SU-DHL-6 (cell line): ENCODE results near the gene TMEM175.

Experiments
- H2AFZ ChIP-seq: fragments of 200-600 bp; sonication (generic); 2 replicates; pipeline ENCODE4 v1.6.1; 2014; ENCODE audit warnings: low read depth, mild to moderate bottlenecking, moderate library complexity, mixed read lengths, antibody characterized with exemption, low read length; ENCODE audit not compliant: severe bottlenecking
- H3F3A ChIP-seq: fragments of 200-600 bp; shearing (Covaris generic); 2 replicates; pipeline ENCODE4 v1.6.0; 2016; ENCODE audit warnings: antibody characterized with exemption, mild to moderate bottlenecking; ENCODE audit not compliant: insufficient read depth
- H3K27ac ChIP-seq: fragments of 200-600 bp; sonication (generic); 2 replicates; pipeline ENCODE4 v1.5.1; 2016; ENCODE audit warnings: low read depth, mild to moderate bottlenecking, low read length, moderate library complexity, mixed read lengths
- H3K27me3 ChIP-seq: fragments of 200-600 bp; sonication (generic), shearing (Covaris generic); 2 replicates; pipeline ENCODE4 v1.6.0; 2014; ENCODE audit warnings: mild to moderate bottlenecking, low read length
- H3K36me3 ChIP-seq: fragments of 200-600 bp; sonication (generic); 2 replicates; pipeline ENCODE4 v1.6.1; 2014; ENCODE audit warnings: mild to moderate bottlenecking, low read length, mixed read lengths
- H3K4me2 ChIP-seq: fragments of 300-600, 200-600 bp; shearing (Covaris generic), sonication (generic); 2 replicates; pipeline ENCODE4 v1.6.0; 2014; ENCODE audit warnings: low read length, low read depth, mild to moderate bottlenecking; ENCODE audit not compliant: poor library complexity, severe bottlenecking
- H3K4me3 ChIP-seq: fragments of 200-600 bp; sonication (generic); 2 replicates; pipeline ENCODE4 v1.5.1; 2014; ENCODE audit warnings: antibody characterized with exemption, low read length, mild to moderate bottlenecking, mixed read lengths; ENCODE audit not compliant: insufficient read depth, poor library complexity, severe bottlenecking
- H3K79me2 ChIP-seq: fragments of 200-600 bp; sonication (generic); 2 replicates; pipeline ENCODE4 v1.6.1; 2014; ENCODE audit warnings: mild to moderate bottlenecking, low read length, moderate library complexity; ENCODE audit not compliant: insufficient read depth
- H3K9ac ChIP-seq: fragments of 200-600 bp; sonication (generic); 2 replicates; pipeline ENCODE4 v1.7.0; 2014; ENCODE audit warnings: mild to moderate bottlenecking, low read length
- H3K9me2 ChIP-seq: fragments of 200-600 bp; sonication (generic); replicated peaks from 2 replicates; pipeline ENCODE4 v1.6.1; 2014; ENCODE audit warnings: low read length; ENCODE audit not compliant: insufficient read depth
- H3K9me3 ChIP-seq: fragments of 200-600 bp; sonication (generic); 2 replicates; pipeline ENCODE4 v1.6.1; 2014; ENCODE audit warnings: low read length, mixed read lengths; ENCODE audit not compliant: insufficient read depth
- H4K20me1 ChIP-seq: fragments of 200-600 bp; sonication (generic); 2 replicates; pipeline ENCODE4 v1.6.1; 2014; ENCODE audit warnings: low read depth, mild to moderate bottlenecking, antibody characterized with exemption, low read length, moderate library complexity, mixed read lengths
- CTCF ChIP-seq: fragments of 200-600 bp; sonication (generic); IDR thresholded peaks from one replicate; pipeline ENCODE4 v1.5.1; 2017; ENCODE audit warnings: antibody characterized with exemption, mild to moderate bottlenecking, low read length, moderate library complexity; ENCODE audit not compliant: insufficient read depth, poor library complexity, severe bottlenecking
- EZH2phosphoT487 ChIP-seq: fragments of 200-600 bp; sonication (generic), shearing (Covaris generic); conservative IDR thresholded peaks from 2 replicates; pipeline ENCODE4 v1.6.1; 2018; ENCODE audit warnings: mild to moderate bottlenecking, antibody characterized with exemption, low read length, moderate library complexity, mixed read lengths

TMEM175 gene

GRCh38 chr4:986879-987623 lies 54.8 kb downstream of the TMEM175 start, which contains the start of gene IDUA:
Gene IDUA (plus strand): TSS chr4:987044. CDS start chr4:987085, 41 bp downstream.
- TF ChIP-seq EZH2phosphoT487 = no peak
- TF ChIP-seq CTCF = peak; percentile 82
- peak within 1 kb of the TSS; percentile 48 for H3K27ac ChIP-seq
- peak within 1 kb of the TSS; percentile 84 for H2AFZ ChIP-seq
- H3K27me3 ChIP-seq = no peaks in the 10 kb centered on the region
- no peaks in the 10 kb centered on the region for H4K20me1 ChIP-seq
- H3K9me3 ChIP-seq = no peaks in the 10 kb centered on the region
- no peaks in the 10 kb centered on the region for H3K79me2 ChIP-seq
- H3K4me3 ChIP-seq = peak within 1 kb of the TSS; percentile 60
- no peaks in the 10 kb centered on the region for H3K9me2 ChIP-seq
- H3K36me3 ChIP-seq = no peaks in the 10 kb centered on the region
- peak within 1 kb of the TSS; percentile 74 for H3K9ac ChIP-seq
- H3K4me2 ChIP-seq = peak within 1 kb of the TSS; percentile 98
- H3F3A ChIP-seq = peaks cover 5% of the 10 kb centered on the region; the same call in 1 of the 2 replicates

DNA sequence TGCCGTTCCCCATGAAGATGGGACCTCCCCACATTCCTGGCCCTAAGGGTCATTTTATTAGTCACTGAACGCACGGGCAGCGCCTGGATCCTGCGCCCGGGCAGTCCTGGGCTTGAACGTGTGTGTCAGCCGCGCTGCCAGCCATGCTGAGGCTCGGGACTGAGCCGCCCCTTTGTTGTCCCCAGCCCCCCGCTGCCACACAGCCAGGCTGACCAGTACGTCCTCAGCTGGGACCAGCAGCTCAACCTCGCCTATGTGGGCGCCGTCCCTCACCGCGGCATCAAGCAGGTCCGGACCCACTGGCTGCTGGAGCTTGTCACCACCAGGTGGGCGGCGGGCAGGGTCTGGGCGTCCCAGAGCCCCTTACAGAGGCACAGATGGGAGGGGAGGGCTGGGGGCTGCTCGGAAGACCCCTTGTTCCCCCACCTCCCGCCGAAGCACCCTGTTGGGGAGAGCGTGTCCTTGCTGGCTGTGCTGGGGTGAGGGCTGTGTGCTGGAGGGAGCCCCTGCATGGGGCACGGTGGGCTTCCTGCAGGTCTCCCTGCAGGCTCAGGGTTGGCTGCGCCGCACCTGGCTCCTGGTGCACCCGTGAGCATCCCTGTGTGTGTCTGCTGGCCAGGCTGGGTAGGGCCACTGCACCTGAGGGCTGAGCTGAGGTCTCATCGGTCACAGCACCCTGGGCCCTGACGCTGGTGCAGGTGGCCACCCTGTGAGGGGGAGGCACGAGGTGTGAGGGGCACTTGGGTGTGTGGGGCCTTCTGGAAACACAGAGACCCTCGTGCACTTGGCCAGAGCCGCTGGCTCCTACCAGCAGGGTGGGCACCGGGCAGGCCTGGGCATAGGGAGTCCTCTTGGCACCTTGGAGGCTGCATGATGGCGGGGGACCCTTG lies 55.6 kb downstream of the TMEM175 start:
- no peak overlapping the region for H3K27ac ChIP-seq
- H3K27me3 ChIP-seq = no peaks in the 10 kb centered on the region
- peak overlapping the region; percentile 98 for H3K4me2 ChIP-seq
- TF ChIP-seq EZH2phosphoT487 (no peak), CTCF (no peak)
- no peaks in the 10 kb centered on the region for H3K79me2 ChIP-seq
- H3F3A ChIP-seq = peaks cover 5% of the 10 kb centered on the region; the same call in 1 of the 2 replicates
- no peaks in the 10 kb centered on the region for H4K20me1 ChIP-seq
- no peaks in the 10 kb centered on the region for H3K9me3 ChIP-seq
- H3K9me2 ChIP-seq = no peaks in the 10 kb centered on the region
- H2AFZ ChIP-seq = no peak overlapping the region
- H3K36me3 ChIP-seq = no peaks in the 10 kb centered on the region
- peak overlapping the region; percentile 60 for H3K4me3 ChIP-seq
- H3K9ac ChIP-seq = peak overlapping the region; percentile 74

GRCh38 chr4:988726-989721 lies 56.8 kb downstream of the TMEM175 start:
- H2AFZ ChIP-seq = no peak overlapping the region
- H3F3A ChIP-seq = peaks cover 5% of the 10 kb centered on the region; the same call in 1 of the 2 replicates
- TF ChIP-seq EZH2phosphoT487 (no peak), CTCF (no peak)

More at GRCh38 chr4:988726-989721, 56.8 kb downstream of the TMEM175 start:
- Histone ChIP-seq H3K79me2 (no peaks in the 10 kb centered on the region), H3K9me2 (no peaks in the 10 kb centered on the region), H3K4me3 (no peak overlapping the region), H4K20me1 (no peaks in the 10 kb centered on the region), H3K4me2 (no peak overlapping the region), H3K27me3 (no peaks in the 10 kb centered on the region), H3K36me3 (no peaks in the 10 kb centered on the region), H3K27ac (no peak overlapping the region), H3K9ac (no peak overlapping the region), H3K9me3 (no peaks in the 10 kb centered on the region)
